GM18508 (cell line): ENCODE data around the gene CYP4F2.
"Not testable (repeated sequence)": the region's sequence is repeated elsewhere in the genome, so short reads cannot be mapped to it uniquely, and the experiment has no call there.

Experiments used
- ATAC-seq: cut with Tn5 transposase; IDR thresholded peaks from one replicate; pipeline ENCODE4 v1.9.1; 2021; ENCODE audit warnings: moderate number of reproducible peaks; ENCODE audit not compliant: insufficient read depth, unreplicated experiment

CYP4F2 gene

DNA sequence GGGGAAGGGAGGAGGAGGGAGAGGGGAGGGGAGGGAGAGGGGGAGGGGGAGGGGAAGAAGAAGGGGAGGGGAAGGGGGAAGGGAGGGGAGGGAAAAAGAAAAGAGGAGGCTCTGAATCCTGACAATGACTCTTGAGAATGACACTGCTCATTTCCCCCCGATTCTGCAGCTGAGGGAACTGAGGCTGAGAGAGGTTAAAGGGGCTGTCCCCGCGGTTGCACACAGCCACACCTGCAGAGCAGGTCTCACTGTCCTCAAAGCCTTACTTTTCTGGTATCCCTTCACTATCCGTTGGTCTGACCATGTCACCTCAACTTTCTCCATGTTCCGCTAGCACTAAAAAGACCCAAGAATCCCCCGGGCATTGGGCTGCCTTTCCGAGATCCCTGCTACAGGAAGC, 35.4 kb downstream of the CYP4F2 start:
- no peak for ATAC-seq

DNA sequence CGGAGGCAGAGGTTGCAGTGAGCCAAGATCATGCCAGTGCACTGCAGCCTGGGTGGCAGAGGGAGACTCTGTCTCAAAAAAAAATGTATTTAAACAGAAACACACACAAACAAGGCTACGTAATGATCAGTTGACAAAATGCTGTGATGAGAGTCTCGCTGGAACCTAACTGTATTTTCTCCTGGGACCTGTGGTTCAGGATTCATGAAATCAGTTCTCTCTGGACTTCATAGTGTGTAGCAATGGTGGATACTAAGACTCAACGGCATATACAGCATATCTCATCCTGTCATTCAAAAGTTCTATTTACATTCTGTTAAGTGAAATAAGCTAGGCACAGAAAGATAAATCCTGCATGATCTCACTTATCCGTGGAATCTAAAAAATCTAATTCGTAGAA, 37.4 kb downstream of the CYP4F2 start:
- ATAC-seq = no peak

DNA sequence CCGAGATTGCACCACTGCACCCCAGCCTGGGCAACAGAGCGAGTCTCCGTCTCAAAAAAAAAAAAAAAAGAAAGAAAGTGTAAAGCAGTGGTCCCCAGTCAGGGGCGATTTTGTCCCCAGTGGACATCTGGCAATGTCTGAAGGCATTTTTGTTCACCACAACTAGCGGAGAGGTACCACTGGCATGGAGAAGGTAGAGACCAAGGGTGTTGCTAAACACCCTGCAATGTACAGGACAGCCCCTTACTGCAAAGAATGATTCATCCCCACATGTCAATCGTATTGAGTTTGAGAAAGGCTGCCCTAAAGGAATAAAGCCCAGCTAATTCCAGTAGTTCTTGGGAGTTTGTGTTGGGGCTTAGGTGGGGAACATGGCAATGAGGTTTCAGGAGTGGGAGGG, 38.7 kb downstream of the CYP4F2 start:
- ATAC-seq = no peak

DNA sequence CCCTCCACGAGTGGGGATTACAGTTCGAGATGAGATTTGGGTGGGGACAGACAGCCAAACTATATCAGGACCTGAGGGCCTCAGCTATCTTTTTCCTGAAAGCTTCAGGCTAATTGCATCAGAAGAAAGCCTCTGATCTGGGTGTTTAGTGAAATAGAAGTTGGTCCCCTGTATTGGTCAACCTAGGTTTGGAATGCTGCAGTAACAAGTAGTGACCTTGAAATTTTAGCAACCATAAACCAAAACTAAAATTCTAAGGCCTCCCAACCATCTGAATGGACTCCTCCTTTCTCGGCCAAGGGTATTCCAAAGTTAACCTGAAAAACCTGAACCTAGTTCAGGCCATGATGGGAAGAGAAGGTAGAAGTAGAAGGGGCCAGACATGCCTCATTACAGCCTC, 47.5 kb downstream of the CYP4F2 start:
- ATAC-seq = no peak

DNA sequence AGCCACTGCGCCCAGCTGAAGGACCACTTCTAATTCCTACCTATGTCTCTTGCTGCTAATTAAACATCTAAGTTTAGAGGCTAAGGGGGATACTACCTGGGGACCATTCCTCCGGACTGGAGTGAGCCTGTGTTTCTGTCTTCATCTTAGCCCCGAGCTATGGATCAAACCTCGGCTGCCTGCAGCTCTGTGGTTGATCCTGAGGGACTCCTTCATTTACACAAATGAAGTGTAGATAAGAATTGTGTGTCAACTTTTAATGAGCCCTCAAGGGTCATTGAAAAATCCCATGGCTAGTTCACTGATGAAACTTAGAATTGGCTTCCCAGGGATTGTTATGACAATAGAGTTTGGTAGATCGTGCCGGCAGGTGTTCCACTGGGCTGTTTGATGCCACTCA, 51.0 kb downstream of the CYP4F2 start:
- ATAC-seq = no peak

DNA sequence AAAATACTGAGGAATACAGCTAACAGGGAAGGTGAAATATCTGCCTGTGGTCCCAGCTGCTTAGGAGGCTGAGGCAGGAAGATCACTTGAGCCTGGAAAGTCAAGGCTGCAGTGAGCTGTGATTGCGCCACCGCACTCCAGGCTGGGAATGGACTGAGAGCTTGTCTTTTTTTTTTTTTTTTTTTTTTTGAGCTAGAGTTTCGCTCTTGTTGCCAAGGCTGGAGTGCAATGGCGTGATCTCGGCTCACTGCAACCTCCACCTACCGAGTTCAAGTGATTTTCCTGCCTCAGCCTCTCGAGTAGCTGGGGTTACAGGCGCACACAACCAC, 54.0 kb downstream of the CYP4F2 start:
- not testable (repeated sequence) for ATAC-seq

DNA sequence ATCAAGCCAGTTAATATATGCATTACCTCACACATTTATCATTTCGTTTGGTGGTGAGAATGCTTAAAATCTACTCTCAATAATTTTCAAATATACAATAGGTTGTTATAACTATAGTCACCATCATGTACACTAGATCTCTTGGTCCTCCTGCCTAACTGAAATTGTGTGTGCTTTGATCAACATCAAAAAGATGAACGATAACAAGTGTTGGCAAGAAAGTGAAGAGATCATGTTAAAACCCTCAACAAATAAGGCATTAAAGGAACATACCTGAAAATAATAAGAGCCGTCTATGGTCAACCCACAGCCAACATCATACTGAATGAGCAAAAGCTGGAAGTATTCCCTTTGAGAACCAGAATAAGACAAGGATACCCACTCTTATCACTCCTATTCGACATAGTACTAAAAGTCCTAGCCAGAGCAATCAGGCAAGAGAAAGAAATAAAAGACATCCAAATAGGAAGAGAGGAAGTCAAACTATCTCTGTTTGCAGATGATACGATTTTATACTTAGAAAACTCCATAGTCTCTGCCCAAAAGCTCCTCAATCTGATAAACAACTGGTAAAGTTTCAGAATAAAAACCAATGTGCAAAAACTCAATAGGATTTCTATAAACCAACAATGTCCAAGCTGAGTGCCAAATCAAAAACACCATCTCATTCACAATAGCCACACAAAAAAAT, 54.5 kb downstream of the CYP4F2 start:
- ATAC-seq = no peak

DNA sequence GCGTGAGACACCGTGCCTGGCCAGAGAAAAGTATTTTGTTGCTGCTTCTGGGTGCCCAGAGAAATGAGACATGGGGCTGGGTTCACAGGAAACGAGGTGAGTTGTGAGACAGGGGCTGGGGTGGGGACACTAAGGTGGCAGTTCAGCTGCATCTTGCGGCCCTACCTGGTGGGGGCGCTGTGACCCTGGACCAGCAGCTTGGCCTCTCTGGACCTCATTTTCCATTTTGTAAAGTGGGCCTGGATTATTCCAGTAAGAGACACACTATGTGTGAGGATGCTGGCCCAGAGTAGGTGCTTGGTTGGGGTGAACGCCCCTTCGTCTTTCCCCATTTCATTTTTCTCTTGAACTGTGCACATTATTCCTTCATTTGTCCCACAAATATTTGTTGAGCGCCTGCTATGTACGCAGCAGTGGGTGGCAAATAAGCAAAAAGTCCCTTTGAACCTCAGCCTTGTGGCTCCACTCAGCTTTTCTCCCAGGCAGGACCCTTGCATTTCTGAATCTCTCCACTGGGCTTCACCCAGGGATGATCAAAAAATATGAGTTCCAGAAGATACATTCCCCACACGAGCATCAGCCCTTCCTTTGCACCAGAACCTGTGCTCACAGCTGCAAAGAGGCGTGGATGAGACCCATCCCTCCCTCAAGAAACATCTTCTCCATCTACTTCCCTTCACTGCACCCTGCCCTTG, 55.9 kb downstream of the CYP4F2 start:
- ATAC-seq = no peak

DNA sequence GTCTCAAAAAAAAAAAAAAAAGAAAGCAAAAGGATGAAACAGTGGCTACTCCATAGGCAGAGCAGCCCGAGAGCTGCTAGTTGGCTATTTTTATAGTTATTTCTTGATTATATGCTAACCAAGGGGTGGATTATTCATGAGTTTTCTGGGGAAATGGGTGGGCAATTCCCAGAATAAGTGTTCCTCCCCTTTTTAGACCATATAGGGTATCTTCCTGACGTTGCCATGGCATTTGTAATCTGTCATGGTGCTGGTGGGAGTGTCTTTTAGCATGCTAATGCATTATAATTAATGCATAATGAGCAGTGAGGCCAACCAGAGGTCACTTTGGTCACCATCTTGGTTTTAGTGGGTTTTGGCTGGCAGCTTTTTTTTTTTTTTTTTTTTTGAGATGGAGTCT, 57.0 kb downstream of the CYP4F2 start:
- ATAC-seq = no peak

DNA sequence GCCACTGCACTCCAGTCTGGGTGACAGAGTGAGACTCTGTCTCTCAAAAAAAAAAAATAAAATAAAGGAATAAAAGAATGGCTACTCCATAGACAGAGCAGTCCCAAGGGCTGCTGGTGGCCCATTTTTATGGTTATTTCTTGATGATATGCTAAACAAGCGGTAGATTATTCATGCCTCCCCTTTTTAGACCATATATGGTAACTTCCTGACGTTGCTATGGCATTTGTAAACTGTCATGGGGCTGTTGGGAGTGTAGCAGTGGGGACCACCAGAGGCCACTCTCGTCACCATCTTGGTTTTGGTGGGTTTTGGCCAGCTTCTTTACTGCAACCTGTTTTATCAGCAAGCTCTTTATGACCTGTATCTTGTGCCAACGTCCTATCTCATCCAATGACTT, 58.0 kb downstream of the CYP4F2 start:
- ATAC-seq = not testable (repeated sequence)

DNA sequence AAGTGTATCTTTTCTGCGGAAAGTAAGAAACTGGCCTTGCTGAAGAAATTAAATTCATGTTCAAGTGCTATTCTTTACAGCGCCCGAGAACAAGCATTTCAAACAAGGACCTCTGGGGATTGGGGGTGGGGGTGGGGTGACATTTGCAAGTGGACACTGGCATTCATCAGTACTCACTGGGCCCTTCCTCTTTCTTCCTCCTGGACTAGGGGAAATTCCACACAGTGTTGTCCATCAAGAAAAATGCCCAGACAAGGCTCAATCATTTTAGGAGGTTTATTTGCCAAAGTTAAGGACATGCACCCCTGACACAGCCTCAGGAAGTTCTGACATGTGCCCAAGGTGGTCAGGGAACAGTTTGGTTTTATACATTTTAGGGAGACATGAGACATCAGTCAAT, 59.5 kb downstream of the CYP4F2 start:
- ATAC-seq = no peak

DNA sequence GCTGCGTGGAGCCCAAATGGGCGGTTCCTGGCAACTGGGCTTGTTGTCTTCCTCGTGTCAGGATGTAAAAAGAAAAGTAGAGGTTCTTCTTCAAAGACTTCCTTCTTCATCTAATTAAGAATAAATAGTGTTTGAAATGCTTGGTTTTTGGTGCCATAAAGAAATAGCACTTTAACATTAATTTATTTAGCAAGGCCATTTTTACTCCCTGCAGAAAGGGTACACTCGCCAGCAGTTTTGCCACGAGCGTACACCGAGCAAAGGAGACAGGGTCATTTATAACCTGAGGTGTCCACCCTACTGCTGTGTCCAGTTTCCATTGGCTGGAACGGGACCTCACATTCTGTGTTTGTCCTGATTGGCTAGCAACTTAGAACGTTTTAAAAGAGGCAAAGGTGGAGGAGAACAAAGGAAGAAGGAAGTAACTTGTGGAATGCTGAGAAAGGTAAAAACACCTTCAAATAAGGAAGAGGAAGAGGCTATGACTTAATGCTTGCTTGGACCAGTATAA, 60.6 kb downstream of the CYP4F2 start:
- ATAC-seq = no peak

DNA sequence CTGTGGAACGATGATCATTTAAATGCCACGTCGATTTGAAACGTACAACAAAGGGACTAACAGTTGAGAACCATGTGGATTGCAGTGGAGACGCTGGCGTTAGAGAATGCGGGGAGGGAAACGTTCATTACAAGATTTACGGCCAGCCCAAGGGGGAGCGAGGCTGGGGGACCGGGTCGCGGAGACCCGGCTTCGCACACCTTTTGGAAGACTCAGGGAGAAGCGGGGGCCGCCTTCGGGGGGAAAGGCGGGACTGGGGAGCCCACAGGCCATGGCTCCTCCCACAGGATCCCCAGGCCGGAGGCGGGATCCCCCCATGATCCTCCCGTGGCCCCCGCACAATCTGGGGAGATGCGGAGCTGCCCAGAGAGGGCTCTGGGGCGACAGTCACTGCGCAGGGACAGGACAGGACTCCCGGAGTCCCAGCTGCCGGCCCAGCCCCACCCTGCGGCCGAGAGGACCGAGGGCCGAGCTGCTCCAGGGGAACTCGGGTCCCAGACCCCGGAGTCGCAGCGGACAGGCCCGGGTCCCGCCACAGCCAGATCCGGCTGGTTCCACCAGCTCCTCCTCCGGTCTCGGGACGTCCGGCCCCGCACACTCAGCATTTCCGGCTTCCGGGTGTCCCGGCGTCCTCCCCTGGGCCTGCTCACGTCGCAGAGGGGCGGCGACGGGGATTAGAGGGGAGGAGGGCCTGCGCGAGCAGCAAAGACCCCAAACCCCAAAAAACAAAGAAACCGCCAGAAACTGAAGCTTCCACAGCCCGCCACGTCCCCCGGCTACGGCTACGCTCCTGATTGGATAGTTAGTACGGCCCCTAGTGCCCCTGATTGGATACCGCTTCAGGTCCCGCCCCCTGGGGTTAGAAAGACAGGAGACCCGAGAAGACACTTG, 61.3 kb downstream of the CYP4F2 start:
- peak; percentile 93 for ATAC-seq

DNA sequence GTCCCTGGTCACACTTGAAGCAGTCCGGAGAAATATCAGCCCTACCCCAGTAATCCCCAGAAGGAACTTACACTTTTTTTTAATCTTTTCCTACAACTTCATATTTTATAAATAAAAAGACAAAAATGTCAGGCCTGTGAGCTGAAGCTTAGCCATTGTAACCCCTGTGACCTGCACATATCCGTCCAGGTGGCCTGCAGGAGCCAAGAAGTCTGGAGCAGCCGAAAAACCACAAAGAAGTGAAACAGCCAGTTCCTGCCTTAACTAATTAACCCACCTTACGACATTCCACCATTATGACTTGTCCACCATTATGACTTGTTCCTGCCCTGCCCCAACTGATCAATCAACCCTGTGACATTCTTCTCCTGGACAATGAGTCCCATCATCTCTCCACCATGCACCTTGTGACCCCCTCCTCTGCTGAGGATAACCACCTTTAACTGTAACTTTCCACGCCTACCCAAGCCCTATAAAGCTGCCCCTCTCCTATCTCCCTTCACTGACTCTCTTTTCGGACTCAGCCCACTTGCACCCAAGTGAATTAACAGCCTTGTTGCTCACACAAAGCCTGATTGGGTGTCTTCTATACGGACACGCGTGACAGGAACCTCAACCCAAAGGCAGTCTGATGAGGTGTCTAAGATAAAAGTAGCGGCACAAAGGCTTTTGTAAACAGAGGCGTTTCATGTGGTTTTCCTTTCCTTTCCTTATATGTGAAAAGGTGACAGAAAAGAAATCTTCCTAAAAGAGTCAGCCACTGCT, 62.1 kb downstream of the CYP4F2 start:
- not testable (repeated sequence) for ATAC-seq

DNA sequence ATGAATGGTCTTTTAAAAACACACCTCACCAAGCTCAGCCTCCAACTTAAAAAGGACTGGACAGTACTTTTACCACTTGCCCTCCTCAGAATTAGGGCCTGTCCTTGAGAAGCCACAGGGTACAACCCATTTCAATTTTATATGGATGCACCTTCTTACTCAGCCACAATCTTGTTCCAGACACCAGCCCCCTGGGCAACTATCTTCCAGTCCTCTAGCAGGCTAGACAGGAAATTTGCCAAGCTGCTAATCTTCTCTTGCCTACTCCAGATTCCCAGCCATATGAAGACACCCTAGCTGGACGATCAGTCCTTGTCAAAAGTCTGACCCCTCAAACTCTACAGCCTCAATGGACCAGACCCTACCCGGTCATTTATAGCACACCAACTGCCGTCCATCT, 63.6 kb downstream of the CYP4F2 start:
- ATAC-seq = not testable (repeated sequence)

DNA sequence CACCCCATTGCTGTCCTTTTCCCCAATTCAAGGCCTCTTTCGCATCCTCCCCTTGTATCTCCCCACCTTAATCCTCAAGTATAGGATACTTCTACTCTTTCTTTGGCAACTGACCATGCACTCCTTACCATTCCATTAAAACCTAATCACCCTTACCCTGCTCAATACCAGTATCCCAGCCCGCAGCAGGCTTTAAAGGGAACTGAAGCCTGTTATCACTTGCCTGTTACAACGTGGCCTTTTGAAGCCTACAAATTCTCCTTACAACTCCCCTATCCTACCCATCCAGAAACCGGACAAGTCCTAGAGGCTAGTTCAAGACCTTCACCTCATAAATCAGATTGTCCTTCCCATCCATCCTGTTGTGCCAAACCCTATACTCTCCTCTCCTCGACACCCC, 66.2 kb downstream of the CYP4F2 start:
- no peak for ATAC-seq

DNA sequence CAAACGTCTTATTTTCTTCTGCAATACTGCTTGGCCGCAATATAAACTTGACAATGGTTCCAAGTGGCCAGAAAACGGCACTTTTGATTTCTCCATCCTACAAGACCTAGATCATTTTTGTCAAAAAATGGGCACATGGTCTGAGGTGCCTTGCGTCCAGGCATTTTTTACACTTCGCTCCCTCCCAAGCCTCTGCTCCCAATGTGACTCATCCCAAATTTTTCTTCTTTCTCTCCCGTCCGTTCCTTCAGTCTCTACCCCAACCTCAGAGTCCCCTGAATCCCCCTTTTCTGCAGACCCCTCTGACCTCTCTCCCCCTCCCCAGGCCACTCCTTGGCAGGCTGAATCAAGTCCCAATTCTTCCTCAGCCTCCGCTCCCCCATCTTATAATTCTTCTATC, 68.1 kb downstream of the CYP4F2 start:
- ATAC-seq = no peak

DNA sequence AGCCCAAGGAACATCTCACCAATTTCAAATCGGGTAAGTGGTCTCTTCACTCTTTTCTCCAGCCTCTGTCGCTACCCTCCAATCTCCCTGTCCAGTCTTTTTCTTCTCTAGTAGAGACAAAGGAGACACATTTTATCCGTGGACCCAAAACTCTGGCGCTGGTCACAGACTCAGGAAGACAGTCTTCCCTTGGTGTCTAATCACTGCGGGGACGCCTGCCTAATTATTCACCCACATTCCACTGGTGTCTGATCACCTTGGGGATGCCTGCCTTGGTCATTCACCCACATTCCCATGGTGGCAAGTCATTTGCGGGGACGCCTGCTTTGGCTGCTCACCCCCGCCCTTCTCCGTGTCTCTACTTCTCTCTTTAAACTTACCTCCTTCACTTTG, 68.6 kb downstream of the CYP4F2 start:
- no peak for ATAC-seq

DNA sequence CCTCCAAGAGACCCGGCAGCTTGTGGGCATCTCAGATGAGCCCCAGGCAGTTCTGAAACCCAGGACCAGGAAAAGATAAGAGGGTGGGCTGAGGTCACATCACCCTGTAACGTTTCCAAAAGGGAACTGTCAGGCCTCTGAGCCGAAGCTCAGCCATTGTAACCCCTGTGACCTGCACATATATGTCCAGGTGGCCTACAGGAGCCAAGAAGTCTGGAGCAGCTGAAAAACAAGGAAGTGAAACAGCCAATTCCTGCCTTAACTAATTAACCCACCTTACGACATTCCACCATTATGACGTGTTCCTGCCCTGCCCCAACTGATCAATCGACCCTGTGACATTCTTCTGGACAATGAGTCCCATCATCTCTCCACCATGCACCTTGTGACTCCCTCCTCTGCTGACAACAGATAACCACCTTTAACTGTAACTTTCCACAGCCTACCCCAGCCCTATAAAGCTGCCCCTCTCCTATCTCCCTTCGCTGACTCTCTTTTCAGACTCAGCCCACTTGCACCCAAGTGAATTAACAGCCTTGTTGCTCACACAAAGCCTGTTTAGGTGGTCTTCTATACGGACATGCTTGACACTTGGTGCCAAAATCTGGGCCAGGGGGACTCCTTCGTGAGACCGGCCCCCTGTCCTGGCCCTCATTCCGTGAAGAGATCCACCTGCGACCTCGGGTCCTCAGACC, 69.1 kb downstream of the CYP4F2 start:
- not testable (repeated sequence) for ATAC-seq

DNA sequence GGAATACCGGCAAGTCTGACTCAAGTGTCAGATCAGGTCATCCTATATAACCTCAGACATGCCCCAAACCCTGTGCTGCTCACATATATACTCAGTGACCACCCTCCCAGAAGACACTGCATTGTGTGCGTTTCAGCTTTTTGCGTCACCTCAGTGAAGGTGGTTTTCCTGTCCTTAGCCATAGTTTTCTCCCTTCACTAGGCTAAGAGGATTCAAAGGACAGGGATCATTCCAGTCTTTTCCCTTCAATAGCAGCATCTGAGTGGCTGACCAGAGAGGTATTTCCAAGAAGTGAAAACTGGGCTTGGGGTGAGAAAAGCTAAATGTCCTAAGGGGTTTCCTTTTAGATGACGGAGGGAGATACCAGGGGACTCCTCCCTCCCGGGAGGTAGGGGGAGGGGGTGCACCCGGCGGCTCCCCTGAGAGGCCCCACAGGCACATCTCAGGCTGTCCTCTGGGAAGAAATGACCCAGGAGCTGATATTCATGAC, 69.7 kb downstream of the CYP4F2 start:
- no peak for ATAC-seq
